PFSK-1 (cell line): ENCODE measurements around the gene GRID1.

ENCODE experiments used
- POLR2AphosphoS5 ChIP-seq: IDR thresholded peaks from 2 replicates; pipeline ENCODE4 v1.6.1; 2012; ENCODE audit warnings: low read depth, mild to moderate bottlenecking, control low read depth, low read length, moderate library complexity
- REST ChIP-seq, 2 experiments: IDR thresholded peaks; 2 replicates each; pipeline versions ENCODE4 v1.6.1 to v1.8.0; 2011 to 2012; ENCODE audit warnings: low read depth in 2 of 2, low read length in 2 of 2, control low read depth in 1 of 2, inconsistent platforms in 1 of 2, mild to moderate bottlenecking in 1 of 2, moderate library complexity in 1 of 2; ENCODE audit not compliant: insufficient read depth in 1 of 2

- TF ChIP-seq POLR2AphosphoS5 (no peak), REST (IDR thresholded peaks at IDR 0.05; ENCODE audit: insufficient read depth in 1 of 2, low read depth in 2 of 2, low read length in 2 of 2) (no peak)
Measured at GRCh38 chr10:85927952-85928665, 438.5 kb downstream of the GRID1 start.
